Cardiac atrium fibroblast (primary cell): ENCODE data around the gene GYG2. TPM values are rescaled to one million over a fixed set of nuclear protein-coding genes. Genes with fewer than 3 reads are reported as not detected.

Experiments used
- total RNA-seq: library from RNA; depleted of rRNA; stranded (reverse); fragments of >200 nt; gene quantifications from 2 replicates; pipeline ENCODE4 v1.2.3, GENCODE V29; 2015

Gene GYG2
- total RNA-seq = 5.2 and 16.5 TPM in 2 replicates

GRCh38 chrX:2828344-2828958 lies at the start of gene GYG2:
TSS of gene GYG2 (plus strand) at chrX:2828930. CDS start at chrX:2830189, 1,259 bp downstream.

DNA sequence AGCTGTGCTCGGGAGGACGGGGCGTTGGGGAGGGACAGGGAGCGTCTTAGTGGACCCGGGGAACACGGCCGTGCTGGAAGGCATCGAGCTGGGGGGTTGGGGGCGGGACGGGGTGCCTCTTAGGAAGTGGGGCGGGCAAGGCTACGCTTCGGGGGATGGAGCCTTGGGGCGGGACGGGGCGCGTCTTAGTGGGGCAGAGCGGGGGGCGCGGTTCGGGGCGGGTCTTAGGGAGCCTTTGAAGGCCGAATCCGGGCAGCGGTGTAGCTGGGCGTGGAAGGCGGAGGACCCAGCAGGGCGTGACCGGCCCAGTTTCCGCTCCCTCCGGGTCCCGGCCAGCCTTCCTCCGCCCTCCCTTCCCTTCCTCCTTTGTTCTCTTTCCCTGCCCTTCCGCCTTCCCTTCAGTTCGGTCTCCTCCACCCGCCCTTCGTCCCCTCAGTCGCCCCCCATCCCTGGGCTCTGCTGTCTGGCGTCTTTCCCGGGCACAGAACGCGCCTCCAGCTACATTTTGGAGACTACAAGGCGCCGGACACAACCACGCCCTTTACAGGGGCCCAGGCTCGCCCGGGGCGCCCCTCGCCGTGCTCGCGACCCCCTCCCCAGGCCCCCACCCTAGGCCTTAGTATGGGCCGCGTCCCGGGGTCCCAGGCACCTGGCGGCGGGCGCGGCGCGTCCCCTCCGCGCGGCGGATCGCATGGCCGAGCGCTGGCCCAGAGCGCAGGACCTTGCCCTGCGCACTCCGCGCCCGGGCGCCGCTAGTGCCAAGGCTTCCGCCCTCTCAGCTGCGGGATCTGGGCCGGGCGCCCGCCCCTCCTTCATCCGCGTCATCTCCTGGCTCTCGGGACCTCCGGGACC lies 100.1 kb downstream of the GYG2 start, which contains the start of gene ARSD:
Gene ARSD, minus strand, starts transcription at position 757 of the 852 bp plus-strand sequence. Its CDS starts 64 bp downstream, at position 693.

Other genes starting within 250 kb of the GYG2 start
- gene CD99, start 137.6 kb upstream of the GYG2 start, total RNA-seq = 535 and 668 TPM in 2 replicates
- gene XG, start 76.9 kb upstream of the GYG2 start, total RNA-seq = 1.1 and 1.8 TPM in 2 replicates
- 8.6 and 10.3 TPM in 2 replicates for gene ARSD, start 100.4 kb downstream of the GYG2 start, total RNA-seq
- not detected in 2 replicates for gene ARSH, start 177.6 kb downstream of the GYG2 start, total RNA-seq
- not detected in 2 replicates for gene ARSF, start 212.5 kb downstream of the GYG2 start, total RNA-seq